ENCODE data around the gene ASAP2. TPM values are rescaled to one million over a fixed set of nuclear protein-coding genes. Genes with fewer than 3 reads are reported as not detected.

ASAP2 gene
- total and polyA plus RNA-seq, 9 of the 15 experiments (the other 6 are each of a cell fraction or from before 2014, with no cell fraction given), result 0.06 to 4.3 (median 3.1) TPM

GRCh38 chr2:9234680-9235146, 28.1 kb downstream of the ASAP2 start (continued):
- no peak for TF ChIP-seq L3MBTL2 (IDR thresholded peaks at IDR 0.05)
- TF ChIP-seq RBM25 (IDR thresholded peaks at IDR 0.05; ENCODE audit: low read depth, low read length, severe bottlenecking), result no peak
- no peak for TF ChIP-seq NBN (IDR thresholded peaks at IDR 0.05; ENCODE audit: low read depth)
- peak; percentile 25; the same call in 1 of the 2 replicates for TF ChIP-seq MAFF (IDR thresholded peaks at IDR 0.05; ENCODE audit: low read length)
- no peak for TF ChIP-seq PBX2 (CRISPR knock-in tag; IDR thresholded peaks at IDR 0.05; ENCODE audit: low read depth)
- TF ChIP-seq PBX2 (tag; conservative IDR thresholded peaks at IDR 0.05; ENCODE audit: low read depth), result no peak
- TF ChIP-seq DDX20 (tag; IDR thresholded peaks at IDR 0.05; ENCODE audit: low read depth), result no peak
- TF ChIP-seq JUND (IDR thresholded peaks at IDR 0.05; ENCODE audit: borderline replicate concordance, low read depth, low read length), result peak; percentile 90
- peak; percentile 84; the same call in 1 of the 3 replicates for TF ChIP-seq JUND (tag; IDR thresholded peaks at IDR 0.05; ENCODE audit: borderline replicate concordance, low read depth, low read length)
- no peak for TF ChIP-seq PHTF2 (CRISPR knock-in tag; IDR thresholded peaks at IDR 0.05)
- peak; percentile 77; the same call in 1 of the 2 replicates for TF ChIP-seq JUN (IDR thresholded peaks at IDR 0.05; ENCODE audit: borderline replicate concordance, low read depth, low read length)
- TF ChIP-seq JUN (CRISPR knock-in tag; IDR thresholded peaks at IDR 0.05; ENCODE audit: borderline replicate concordance), result no peak; the same call in 1 of the 2 replicates
- TF ChIP-seq MCM7 (IDR thresholded peaks at IDR 0.05), result no peak
- peak in 1 of 2 experiments; percentile 62; a peak in 3 of 4 replicates for TF ChIP-seq TEAD1 (CRISPR knock-in tag; IDR thresholded peaks at IDR 0.05)
- no peak for TF ChIP-seq ESRRA (IDR thresholded peaks at IDR 0.05; ENCODE audit: borderline replicate concordance, low read depth)
- TF ChIP-seq NCOA2 (IDR thresholded peaks at IDR 0.05; ENCODE audit: partially characterized antibody in 2 of 2), result no peak
- no peak for TF ChIP-seq ZNF586 (CRISPR knock-in tag; conservative IDR thresholded peaks at IDR 0.05)
- TF ChIP-seq ZBTB33 (CRISPR knock-in tag; IDR thresholded peaks at IDR 0.05), result no peak
- no peak for TF ChIP-seq CBX1 (IDR thresholded peaks at IDR 0.05; ENCODE audit: low read depth)
- TF ChIP-seq POLR3G (IDR thresholded peaks at IDR 0.05; ENCODE audit: extremely low read depth, insufficient read length, insufficient replicate concordance), result no peak
- no peak for TF ChIP-seq FOXA1 (IDR thresholded peaks at IDR 0.05; ENCODE audit: borderline replicate concordance)
- no peak for TF ChIP-seq ZBTB9 (CRISPR knock-in tag; IDR thresholded peaks at IDR 0.05)
- TF ChIP-seq PPARD (CRISPR knock-in tag; IDR thresholded peaks at IDR 0.05), result no peak
- TF ChIP-seq PTTG1 (tag; IDR thresholded peaks at IDR 0.05; ENCODE audit: low read depth), result no peak
- no peak for TF ChIP-seq CXXC5 (CRISPR knock-in tag; IDR thresholded peaks at IDR 0.05)
